T-helper 17 cell (primary cell): ENCODE data around the gene MICAL3. TPM values are rescaled to one million over a fixed set of nuclear protein-coding genes. Genes with fewer than 3 reads are reported as not detected.
A peak's percentile ranks its signal among the peaks of the same experiment; 100 is the strongest.
"Not testable (repeated sequence)": the region's sequence is repeated elsewhere in the genome, so short reads cannot be mapped to it uniquely, and the experiment has no call there.

Experiments used
- ATAC-seq: fragments of 150-1000 bp; cut with Tn5 transposase; 2 replicates; pipeline ENCODE4 v1.10.0; 2021; ENCODE audit warnings: mild to moderate bottlenecking, moderate library complexity
- DNase-seq, 3 donors: peaks; one replicate each; pipeline versions ENCODE4 v3.0.0 to v3.0.0-alpha.2; 2020 to 2021
- H3K9me3 ChIP-seq: one replicate; pipeline ENCODE4 v1.7.0; 2013; ENCODE audit warnings: low read length, mild to moderate bottlenecking; ENCODE audit not compliant: control insufficient read depth, poor library complexity, severe bottlenecking
- H3K27ac Mint-ChIP-seq: one replicate; pipeline ENCODE4 v1.8.0; 2022; ENCODE audit warnings: mild to moderate bottlenecking, moderate library complexity, mixed read lengths
- H3K27me3 Mint-ChIP-seq: one replicate; pipeline ENCODE4 v1.8.0; 2022; ENCODE audit warnings: mixed read lengths
- H3K36me3 Mint-ChIP-seq: one replicate; pipeline ENCODE4 v1.8.0; 2022; ENCODE audit warnings: low read depth, mixed read lengths
- H3K4me1 Mint-ChIP-seq: one replicate; pipeline ENCODE4 v1.8.0; 2022; ENCODE audit warnings: mild to moderate bottlenecking, mixed read lengths
- H3K4me3 Mint-ChIP-seq: one replicate; pipeline ENCODE4 v1.8.0; 2022; ENCODE audit warnings: mild to moderate bottlenecking, moderate library complexity, mixed read lengths
- total RNA-seq, 4 donors: library from RNA in 2 of 4; stranded (reverse) in 2 of 4; gene quantifications; one replicate each; pipeline ENCODE4 v1.2.3 and lab custom pipeline; 2022 to 2026

MICAL3 gene
- total RNA-seq, 2 donors from 2014 or later: 28.9 to 37.0 TPM

DNA sequence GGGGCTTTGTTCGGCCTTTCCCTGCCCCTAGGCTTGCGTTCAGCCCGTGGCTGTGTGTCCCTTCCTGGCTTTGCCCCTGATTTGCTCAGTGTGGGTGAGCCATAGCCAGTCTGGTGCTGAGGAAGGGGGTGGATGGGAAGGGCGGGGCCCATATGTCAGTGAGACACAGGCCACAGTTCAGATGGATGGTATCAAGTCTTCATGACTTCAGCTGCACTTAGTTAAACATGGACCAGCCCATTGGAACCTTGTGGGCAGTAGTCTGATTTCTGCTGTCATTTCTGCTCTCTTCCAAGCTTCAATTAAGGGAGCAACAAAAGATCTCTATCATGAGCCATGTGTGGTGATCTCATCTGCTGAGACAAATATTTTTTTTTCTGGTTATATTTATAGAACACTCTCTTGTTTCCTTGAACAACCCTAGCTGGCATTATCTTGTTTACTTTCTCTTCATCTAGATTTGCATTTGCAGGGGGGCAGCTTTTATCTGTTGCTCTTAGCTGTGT, 31.9 kb upstream of the MICAL3 start:
- DNase-seq: no peak
- peaks cover 28% of the 10 kb centered on the region for H3K27me3 Mint-ChIP-seq
- peaks cover 2% of the 10 kb centered on the region for H3K36me3 Mint-ChIP-seq
- no peaks in the 10 kb centered on the region for H3K9me3 ChIP-seq
- H3K4me3 Mint-ChIP-seq: no peak overlapping the region
- H3K27ac Mint-ChIP-seq: peak overlapping the region; percentile 54
- H3K4me1 Mint-ChIP-seq: peaks cover 6% of the 10 kb centered on the region
- no peak for ATAC-seq

- H3K36me3 Mint-ChIP-seq: peaks cover 2% of the 10 kb centered on the region
- peak overlapping the region; percentile 54 for H3K27ac Mint-ChIP-seq
- no peaks in the 10 kb centered on the region for H3K9me3 ChIP-seq
- no peak overlapping the region for H3K4me3 Mint-ChIP-seq
- ATAC-seq (no peak), DNase-seq (no peak)
- peaks cover 6% of the 10 kb centered on the region for H3K4me1 Mint-ChIP-seq
- H3K27me3 Mint-ChIP-seq: peaks cover 28% of the 10 kb centered on the region
Measured at GRCh38 chr22:18055619-18056160, 31.3 kb upstream of the MICAL3 start.

DNA sequence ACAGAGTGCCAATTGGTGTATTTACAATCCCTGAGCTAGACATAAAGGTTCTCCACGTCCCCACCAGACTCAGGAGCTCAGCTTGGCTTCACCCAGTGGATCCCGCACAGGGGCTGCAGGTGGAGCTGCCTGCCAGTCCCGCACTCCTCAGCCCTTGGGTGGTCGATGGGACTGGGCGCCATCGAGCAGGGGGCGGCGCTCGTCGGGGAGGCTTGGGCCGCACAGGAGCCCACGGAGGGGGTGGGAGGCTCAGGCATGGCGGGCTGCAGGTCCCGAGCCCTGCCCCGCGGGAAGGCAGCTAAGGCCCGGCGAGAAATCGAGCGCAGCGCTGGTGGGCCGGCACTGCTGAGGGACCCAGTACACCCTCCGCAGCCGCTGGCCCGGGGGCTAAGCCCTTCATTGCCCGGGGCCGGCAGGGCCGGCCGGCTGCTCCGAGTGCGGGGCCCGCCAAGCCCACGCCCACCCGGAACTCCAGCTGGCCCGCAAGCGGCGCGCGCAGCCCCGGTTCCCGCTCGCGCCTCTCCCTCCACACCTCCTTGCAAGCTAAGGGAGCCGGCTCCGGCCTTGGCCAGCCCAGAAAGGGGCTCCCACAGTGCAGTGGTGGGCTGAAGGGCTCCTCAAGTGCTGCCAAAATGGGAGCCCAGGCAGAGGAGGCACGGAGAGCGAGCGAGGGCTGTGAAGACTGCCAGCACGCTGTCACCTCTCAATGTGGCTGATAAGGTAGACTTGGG, 29.0 kb upstream of the MICAL3 start:
- not testable (repeated sequence) for H3K36me3 Mint-ChIP-seq, DNase-seq, ATAC-seq, H3K9me3 ChIP-seq, H3K27ac Mint-ChIP-seq, H3K27me3 Mint-ChIP-seq, H3K4me1 Mint-ChIP-seq, H3K4me3 Mint-ChIP-seq

- not testable (repeated sequence) for DNase-seq, H3K27ac Mint-ChIP-seq, H3K27me3 Mint-ChIP-seq, ATAC-seq, H3K9me3 ChIP-seq, H3K36me3 Mint-ChIP-seq, H3K4me3 Mint-ChIP-seq, H3K4me1 Mint-ChIP-seq
Measured at GRCh38 chr22:18051113-18051512, 26.8 kb upstream of the MICAL3 start.

GRCh38 chr22:18050065-18050464, 25.7 kb upstream of the MICAL3 start:
- ATAC-seq (no peak), DNase-seq (no peak)
- Mint-ChIP-seq H3K27ac (no peak overlapping the region), H3K27me3 (no peaks in the 10 kb centered on the region), H3K36me3 (no peaks in the 10 kb centered on the region), H3K4me1 (no peaks in the 10 kb centered on the region), H3K4me3 (no peak overlapping the region)
- H3K9me3 ChIP-seq: no peaks in the 10 kb centered on the region

GRCh38 chr22:18048441-18048898, 24.1 kb upstream of the MICAL3 start:
- no peaks in the 10 kb centered on the region for H3K9me3 ChIP-seq
- H3K27me3 Mint-ChIP-seq: peaks cover 5% of the 10 kb centered on the region
- H3K4me3 Mint-ChIP-seq: peak overlapping the region; percentile 31
- DNase-seq (no peak), ATAC-seq (no peak)
- no peak overlapping the region for H3K27ac Mint-ChIP-seq
- no peaks in the 10 kb centered on the region for H3K36me3 Mint-ChIP-seq
- no peaks in the 10 kb centered on the region for H3K4me1 Mint-ChIP-seq

DNA sequence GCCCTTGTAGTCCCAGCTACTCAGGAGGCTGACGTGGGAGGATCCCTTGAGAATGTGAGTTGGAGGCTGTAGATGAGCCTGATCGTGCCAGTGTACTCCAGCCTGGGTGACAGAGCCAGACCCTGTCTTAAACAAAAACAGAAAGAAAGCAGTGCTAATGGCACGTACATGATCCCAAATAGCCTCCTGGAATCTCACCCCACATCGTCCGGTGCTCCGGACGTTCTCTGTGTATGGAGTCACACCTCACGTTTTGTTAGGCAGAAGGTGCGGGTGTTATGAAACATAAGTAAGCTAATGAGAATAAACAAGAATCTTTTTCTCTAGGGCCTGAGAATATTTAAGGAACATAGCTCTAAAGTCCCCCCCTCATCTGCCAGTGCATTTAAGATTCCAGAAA, 23.7 kb upstream of the MICAL3 start:
- Mint-ChIP-seq H3K36me3 (no peaks in the 10 kb centered on the region), H3K27me3 (peaks cover 5% of the 10 kb centered on the region), H3K4me3 (no peak overlapping the region), H3K27ac (no peak overlapping the region), H3K4me1 (no peaks in the 10 kb centered on the region)
- ATAC-seq: no peak
- no peak for DNase-seq
- H3K9me3 ChIP-seq: no peaks in the 10 kb centered on the region

DNA sequence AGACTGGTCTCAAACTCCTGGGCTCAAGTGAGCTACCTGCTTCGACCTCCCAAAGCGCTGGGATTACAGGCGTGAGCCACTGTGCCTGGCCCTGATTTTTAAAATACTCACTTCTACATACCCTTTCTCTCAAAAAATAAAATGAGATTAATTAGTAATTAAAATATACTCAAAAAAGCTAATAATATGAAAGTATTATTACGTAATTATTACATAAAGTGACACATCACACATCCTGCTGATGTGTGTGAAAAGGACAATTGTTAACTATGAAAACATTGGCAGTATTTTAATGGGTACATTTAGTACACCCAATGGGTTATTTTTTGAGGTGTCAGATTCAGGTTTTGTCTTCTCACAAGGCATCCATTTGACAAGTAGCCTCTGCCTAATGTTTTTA, 21.4 kb upstream of the MICAL3 start:
- no peaks in the 10 kb centered on the region for H3K9me3 ChIP-seq
- ATAC-seq: no peak
- DNase-seq: no peak
- H3K4me3 Mint-ChIP-seq: no peak overlapping the region
- no peaks in the 10 kb centered on the region for H3K4me1 Mint-ChIP-seq
- H3K27me3 Mint-ChIP-seq: peaks cover 5% of the 10 kb centered on the region
- no peaks in the 10 kb centered on the region for H3K36me3 Mint-ChIP-seq
- H3K27ac Mint-ChIP-seq: no peak overlapping the region

- Mint-ChIP-seq H3K4me3 (no peak overlapping the region), H3K4me1 (no peaks in the 10 kb centered on the region), H3K27me3 (peaks cover 5% of the 10 kb centered on the region), H3K27ac (no peak overlapping the region), H3K36me3 (no peaks in the 10 kb centered on the region)
- DNase-seq: no peak
- no peak for ATAC-seq
- no peaks in the 10 kb centered on the region for H3K9me3 ChIP-seq
Measured at GRCh38 chr22:18044548-18045271, 20.3 kb upstream of the MICAL3 start.

DNA sequence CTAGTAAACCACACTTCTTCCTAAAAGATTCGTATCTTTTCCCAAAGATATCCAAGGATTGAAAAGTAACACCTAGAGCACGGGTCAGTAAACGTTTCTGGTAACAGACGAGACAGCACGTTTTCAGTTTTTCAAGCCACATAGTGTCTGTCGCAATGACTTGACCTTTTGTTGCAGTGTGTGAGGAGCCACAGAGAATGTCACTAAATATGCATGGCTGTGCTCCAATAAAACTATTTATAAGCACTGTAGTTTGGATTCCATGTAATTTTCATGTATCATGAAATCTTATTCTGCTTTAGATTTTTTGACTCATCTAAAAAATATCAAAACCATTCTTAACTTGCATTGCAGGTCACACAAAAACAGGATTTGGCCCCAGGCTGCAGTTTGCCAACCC, 18.3 kb upstream of the MICAL3 start:
- Mint-ChIP-seq H3K27me3 (peaks cover 12% of the 10 kb centered on the region), H3K4me1 (no peaks in the 10 kb centered on the region)

DNA sequence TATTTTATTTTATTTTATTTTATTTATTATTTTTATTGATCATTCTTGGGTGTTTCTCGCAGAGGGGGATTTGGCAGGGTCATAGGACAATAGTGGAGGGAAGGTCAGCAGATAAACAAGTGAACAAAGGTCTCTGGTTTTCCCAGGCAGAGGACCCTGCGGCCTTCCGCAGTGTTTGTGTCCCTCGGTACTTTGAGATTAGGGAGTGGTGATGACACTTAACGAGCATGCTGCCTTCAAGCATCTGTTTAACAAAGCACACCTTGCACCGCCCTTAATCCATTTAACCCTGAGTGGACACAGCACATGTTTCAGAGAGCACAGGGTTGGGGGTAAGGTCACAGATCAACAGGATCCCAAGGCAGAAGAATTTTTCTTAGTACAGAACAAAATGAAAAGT, 16.5 kb upstream of the MICAL3 start:
- not testable (repeated sequence) for H3K4me1 Mint-ChIP-seq, H3K4me3 Mint-ChIP-seq, H3K9me3 ChIP-seq, DNase-seq, ATAC-seq, H3K36me3 Mint-ChIP-seq
- peak overlapping the region; percentile 21 for H3K27ac Mint-ChIP-seq
- H3K27me3 Mint-ChIP-seq: peaks cover 21% of the 10 kb centered on the region

More for the DNA sequence above, 18.3 kb upstream of the MICAL3 start:
- ATAC-seq (no peak), DNase-seq (no peak)
- H3K36me3 Mint-ChIP-seq: no peaks in the 10 kb centered on the region
- H3K9me3 ChIP-seq: no peaks in the 10 kb centered on the region
- H3K4me3 Mint-ChIP-seq: no peak overlapping the region
- H3K27ac Mint-ChIP-seq: no peak overlapping the region

DNA sequence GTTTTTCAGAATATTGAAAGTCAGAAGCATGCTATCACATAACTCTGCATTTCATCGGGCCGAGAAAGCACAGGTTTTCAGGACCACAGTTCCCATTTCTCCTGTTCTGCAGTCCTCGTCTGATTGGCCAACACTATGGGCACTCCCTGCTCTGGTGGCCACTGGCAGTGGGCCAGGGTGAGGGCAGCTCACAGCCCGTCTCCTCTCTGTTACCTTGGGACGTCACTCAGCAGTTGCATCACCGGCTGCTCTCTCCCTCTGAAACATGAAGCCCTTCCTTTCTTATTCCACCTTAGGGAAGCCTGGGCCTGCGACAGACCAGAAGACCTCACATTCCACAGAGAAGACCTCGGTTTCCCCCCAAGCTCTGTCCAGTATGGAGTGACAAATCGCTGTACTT, 11.4 kb upstream of the MICAL3 start:
- Mint-ChIP-seq H3K4me1 (peaks cover 4% of the 10 kb centered on the region), H3K27ac (no peak overlapping the region), H3K27me3 (peaks cover 39% of the 10 kb centered on the region), H3K4me3 (no peak overlapping the region), H3K36me3 (peaks cover 6% of the 10 kb centered on the region)
- no peak for DNase-seq
- H3K9me3 ChIP-seq: no peaks in the 10 kb centered on the region
- no peak for ATAC-seq

DNA sequence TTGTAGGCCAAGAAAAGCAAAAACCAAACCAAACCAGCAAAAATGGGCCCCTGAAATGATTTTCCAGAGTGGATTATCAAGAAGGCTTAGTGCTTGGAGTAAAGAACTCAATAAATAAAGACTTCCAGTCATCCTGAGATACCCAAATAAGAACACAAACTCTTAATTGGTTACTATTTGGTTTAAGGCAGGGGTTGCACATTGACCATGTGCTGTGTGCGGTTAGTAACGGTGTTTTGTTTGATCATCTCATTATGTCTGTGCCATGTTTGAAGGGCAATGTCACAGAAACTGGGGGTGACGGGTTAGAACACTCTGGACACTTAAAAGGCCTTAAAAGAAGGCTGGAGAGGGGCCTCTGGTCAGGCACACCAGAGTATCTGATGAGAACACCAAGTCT, 9.7 kb upstream of the MICAL3 start:
- peaks cover 38% of the 10 kb centered on the region for H3K27me3 Mint-ChIP-seq
- ATAC-seq: no peak

More for the DNA sequence above, 9.7 kb upstream of the MICAL3 start:
- H3K9me3 ChIP-seq: no peaks in the 10 kb centered on the region
- Mint-ChIP-seq H3K4me1 (peaks cover 4% of the 10 kb centered on the region), H3K27ac (no peak overlapping the region), H3K36me3 (peaks cover 6% of the 10 kb centered on the region), H3K4me3 (no peak overlapping the region)
- DNase-seq: no peak
